ENCODE results near the gene CLDN8.

CLDN8 gene

GRCh38 chr21:30194701-30195299, 21.1 kb downstream of the CLDN8 start:
- H3K9me3 ChIP-seq (ENCODE audit: low read length): no peaks in the 10 kb centered on the region
- H4K20me1 ChIP-seq (ENCODE audit: insufficient read depth, low read length): no peaks in the 10 kb centered on the region
- no peak overlapping the region for H3K4me2 ChIP-seq (ENCODE audit: low read length)
- no peak overlapping the region for H3K27ac ChIP-seq (ENCODE audit: low read depth, low read length, poor library complexity, severe bottlenecking)
- no peak overlapping the region for H2AFZ ChIP-seq (ENCODE audit: low read length)
- no peaks in the 10 kb centered on the region for H3K27me3 ChIP-seq (ENCODE audit: insufficient read depth, low read length)
- no peak overlapping the region for H3K4me3 ChIP-seq (ENCODE audit: low read depth, low read length, poor library complexity, severe bottlenecking)
- no peaks in the 10 kb centered on the region for H3K79me2 ChIP-seq (ENCODE audit: insufficient read depth, low read length)
- no peaks in the 10 kb centered on the region for H3F3A ChIP-seq (ENCODE audit: insufficient read depth, low read length)
- H3K4me1 ChIP-seq (ENCODE audit: insufficient read depth, low read length, severe bottlenecking): no peaks in the 10 kb centered on the region
- TF ChIP-seq CTCF (IDR thresholded peaks at IDR 0.05; ENCODE audit: low read length) (peak; percentile 82), EZH2 (IDR thresholded peaks at IDR 0.05; ENCODE audit: borderline replicate concordance, low read length) (no peak)
- no peak overlapping the region for H3K9ac ChIP-seq (ENCODE audit: low read length)
- H3K9me2 ChIP-seq (ENCODE audit: low read depth, low read length): no peaks in the 10 kb centered on the region
- H3K36me3 ChIP-seq (ENCODE audit: insufficient read depth, low read length): no peaks in the 10 kb centered on the region

- H3K9ac ChIP-seq (ENCODE audit: low read length): no peak overlapping the region
- no peaks in the 10 kb centered on the region for H3F3A ChIP-seq (ENCODE audit: insufficient read depth, low read length)
- no peak overlapping the region for H3K4me3 ChIP-seq (ENCODE audit: low read depth, low read length, poor library complexity, severe bottlenecking)
- no peak overlapping the region for H2AFZ ChIP-seq (ENCODE audit: low read length)
- no peaks in the 10 kb centered on the region for H3K79me2 ChIP-seq (ENCODE audit: insufficient read depth, low read length)
- no peaks in the 10 kb centered on the region for H3K9me3 ChIP-seq (ENCODE audit: low read length)
- H4K20me1 ChIP-seq (ENCODE audit: insufficient read depth, low read length): no peaks in the 10 kb centered on the region
- no peak for TF ChIP-seq CTCF (IDR thresholded peaks at IDR 0.05; ENCODE audit: low read length)
- TF ChIP-seq EZH2 (IDR thresholded peaks at IDR 0.05; ENCODE audit: borderline replicate concordance, low read length): no peak
- H3K4me2 ChIP-seq (ENCODE audit: low read length): no peak overlapping the region
- H3K27me3 ChIP-seq (ENCODE audit: insufficient read depth, low read length): no peaks in the 10 kb centered on the region
- no peaks in the 10 kb centered on the region for H3K36me3 ChIP-seq (ENCODE audit: insufficient read depth, low read length)
- H3K9me2 ChIP-seq (ENCODE audit: low read depth, low read length): no peaks in the 10 kb centered on the region
- no peaks in the 10 kb centered on the region for H3K4me1 ChIP-seq (ENCODE audit: insufficient read depth, low read length, severe bottlenecking)
- no peak overlapping the region for H3K27ac ChIP-seq (ENCODE audit: low read depth, low read length, poor library complexity, severe bottlenecking)
Observed at GRCh38 chr21:30193201-30193600, 22.7 kb downstream of the CLDN8 start.

GRCh38 chr21:30190554-30190953, 25.3 kb downstream of the CLDN8 start:
- no peaks in the 10 kb centered on the region for H3K4me1 ChIP-seq (ENCODE audit: insufficient read depth, low read length, severe bottlenecking)
- no peaks in the 10 kb centered on the region for H3K27me3 ChIP-seq (ENCODE audit: insufficient read depth, low read length)
- H3K79me2 ChIP-seq (ENCODE audit: insufficient read depth, low read length): no peaks in the 10 kb centered on the region
- H3K36me3 ChIP-seq (ENCODE audit: insufficient read depth, low read length): no peaks in the 10 kb centered on the region
- no peaks in the 10 kb centered on the region for H3K9me3 ChIP-seq (ENCODE audit: low read length)
- H3K4me3 ChIP-seq (ENCODE audit: low read depth, low read length, poor library complexity, severe bottlenecking): no peak overlapping the region
- H3K9me2 ChIP-seq (ENCODE audit: low read depth, low read length): no peaks in the 10 kb centered on the region
- H3F3A ChIP-seq (ENCODE audit: insufficient read depth, low read length): no peaks in the 10 kb centered on the region
- H3K4me2 ChIP-seq (ENCODE audit: low read length): no peak overlapping the region
- H4K20me1 ChIP-seq (ENCODE audit: insufficient read depth, low read length): no peaks in the 10 kb centered on the region
- TF ChIP-seq CTCF (IDR thresholded peaks at IDR 0.05; ENCODE audit: low read length) (no peak), EZH2 (IDR thresholded peaks at IDR 0.05; ENCODE audit: borderline replicate concordance, low read length) (no peak)
- H2AFZ ChIP-seq (ENCODE audit: low read length): no peak overlapping the region
- H3K9ac ChIP-seq (ENCODE audit: low read length): no peak overlapping the region
- H3K27ac ChIP-seq (ENCODE audit: low read depth, low read length, poor library complexity, severe bottlenecking): no peak overlapping the region
